ENCODE data around the gene REL.

- no peak for TF ChIP-seq ESRRG (CRISPR knock-in tag; IDR thresholded peaks at IDR 0.05)
- no peak for TF ChIP-seq PATZ1 (CRISPR knock-in tag; IDR thresholded peaks at IDR 0.05; ENCODE audit: borderline replicate concordance)
- no peak for TF ChIP-seq PPARA (CRISPR knock-in tag; IDR thresholded peaks at IDR 0.05; ENCODE audit: borderline replicate concordance)
- TF ChIP-seq TOX (CRISPR knock-in tag; IDR thresholded peaks at IDR 0.05; ENCODE audit: borderline replicate concordance) = no peak
- TF ChIP-seq ZFP3 (CRISPR knock-in tag; IDR thresholded peaks at IDR 0.05) = no peak
- TF ChIP-seq ZFP30 (CRISPR knock-in tag; IDR thresholded peaks at IDR 0.05) = no peak
- TF ChIP-seq POU6F1 (CRISPR knock-in tag; IDR thresholded peaks at IDR 0.05; ENCODE audit: borderline replicate concordance, low read depth) = no peak
- TF ChIP-seq TSHZ2 (CRISPR knock-in tag; IDR thresholded peaks at IDR 0.05) = no peak
- TF ChIP-seq CSRNP3 (CRISPR knock-in tag; IDR thresholded peaks at IDR 0.05) = no peak
- no peak for TF ChIP-seq ZNF565 (CRISPR knock-in tag; conservative IDR thresholded peaks at IDR 0.05; ENCODE audit: low read depth)
- no peak for TF ChIP-seq CREB5 (CRISPR knock-in tag; IDR thresholded peaks at IDR 0.05; ENCODE audit: low read depth)
- TF ChIP-seq GLIS3 (CRISPR knock-in tag; IDR thresholded peaks at IDR 0.05) = no peak
- TF ChIP-seq BACH2 (CRISPR knock-in tag; IDR thresholded peaks at IDR 0.05; ENCODE audit: borderline replicate concordance) = no peak
These were observed 64.0 kb downstream of the REL start for GRCh38 chr2:60945341-60945740.

All from SK-N-SH treated with all-trans-retinoic acid at 6 μM for 48 hours (cell line).